HG03095 (cell line): ENCODE data around the gene C1orf210.

Experiments used
- ATAC-seq: cut with Tn5 transposase; IDR thresholded peaks from one replicate; pipeline ENCODE4 v1.9.1; 2021; ENCODE audit warnings: moderate library complexity; ENCODE audit not compliant: unreplicated experiment

C1orf210 gene

GRCh38 chr1:43296207-43296606, 10.8 kb upstream of the C1orf210 start:
- no peak for ATAC-seq

GRCh38 chr1:43294761-43295160, 9.4 kb upstream of the C1orf210 start:
- ATAC-seq: no peak

GRCh38 chr1:43293896-43294760, 8.7 kb upstream of the C1orf210 start:
- ATAC-seq: no peak

GRCh38 chr1:43293176-43293575, 7.8 kb upstream of the C1orf210 start:
- no peak for ATAC-seq

- no peak for ATAC-seq
Observed at GRCh38 chr1:43292679-43293078, 7.3 kb upstream of the C1orf210 start.

GRCh38 chr1:43292216-43292615, 6.8 kb upstream of the C1orf210 start:
- no peak for ATAC-seq

- no peak for ATAC-seq
Observed at GRCh38 chr1:43288785-43289706, 3.7 kb upstream of the C1orf210 start.

- ATAC-seq: no peak
Observed at GRCh38 chr1:43288058-43288784, 2.8 kb upstream of the C1orf210 start.

- ATAC-seq: no peak
Observed at GRCh38 chr1:43286533-43286932, 1.2 kb upstream of the C1orf210 start.

- no peak for ATAC-seq
Observed at GRCh38 chr1:43286115-43286514, 734 bp upstream of the C1orf210 start.

- ATAC-seq: no peak
Observed at GRCh38 chr1:43284546-43285110, 753 bp downstream of the C1orf210 start.

- no peak for ATAC-seq
Observed at GRCh38 chr1:43284065-43284464, 1.3 kb downstream of the C1orf210 start.

- ATAC-seq: no peak
Observed at GRCh38 chr1:43282220-43283195, 2.9 kb downstream of the C1orf210 start.

GRCh38 chr1:43280692-43281091, 4.7 kb downstream of the C1orf210 start:
- ATAC-seq: no peak

GRCh38 chr1:43279666-43280065, 5.7 kb downstream of the C1orf210 start:
- ATAC-seq: no peak

GRCh38 chr1:43279161-43279560, 6.2 kb downstream of the C1orf210 start:
- no peak for ATAC-seq

- ATAC-seq: no peak
Observed at GRCh38 chr1:43277116-43277876, 8.1 kb downstream of the C1orf210 start.

- no peak for ATAC-seq
Observed at GRCh38 chr1:43276673-43277072, 8.7 kb downstream of the C1orf210 start.
